ENCODE results near the gene ATP6V0B.

The ATP6V0B gene

DNA sequence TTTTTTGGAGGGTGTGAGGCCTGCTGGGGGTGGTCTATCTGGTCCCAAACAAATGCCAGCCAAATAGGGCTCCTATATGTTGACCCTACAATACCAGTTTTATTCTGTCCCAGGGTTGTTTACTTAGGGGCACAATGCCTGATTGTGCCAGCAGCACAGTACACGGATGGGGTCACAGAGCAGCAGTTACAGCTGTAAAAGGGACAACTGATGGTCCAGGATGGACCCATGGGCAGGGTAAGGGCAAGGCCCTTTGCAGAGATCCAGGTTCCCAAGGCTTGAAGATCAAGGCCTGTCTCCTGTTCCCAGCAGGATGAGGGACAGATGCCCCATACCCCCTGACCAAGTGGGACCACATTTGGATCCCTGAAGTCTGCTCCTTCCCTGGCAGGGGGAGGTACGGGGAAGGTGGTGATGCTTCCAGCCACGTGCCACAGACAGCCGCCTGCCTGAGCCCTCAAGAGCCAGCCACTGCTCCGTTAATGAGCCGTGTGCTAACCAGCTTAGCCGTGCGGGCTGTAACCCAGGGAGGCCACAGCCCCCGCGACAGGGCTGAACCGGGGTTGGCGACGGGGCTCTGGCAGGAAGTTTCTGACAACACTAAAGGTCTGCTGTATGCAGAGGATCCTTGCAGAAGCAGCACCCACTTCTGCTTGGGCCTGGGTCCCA is 38.3 kb downstream of the ATP6V0B start:
- H3K4me3 ChIP-seq (ENCODE audit: low read depth, low read length): no peak overlapping the region
- DNase-seq: peak; percentile 79
- H3K36me3 ChIP-seq: no peaks in the 10 kb centered on the region
- no peaks in the 10 kb centered on the region for H3K9me3 ChIP-seq (ENCODE audit: severe bottlenecking)
- H3K27ac ChIP-seq: peak overlapping the region; percentile 82
- H3K27me3 ChIP-seq (ENCODE audit: insufficient read depth, low read depth, severe bottlenecking): no peaks in the 10 kb centered on the region
- TF ChIP-seq, protein P1, sequence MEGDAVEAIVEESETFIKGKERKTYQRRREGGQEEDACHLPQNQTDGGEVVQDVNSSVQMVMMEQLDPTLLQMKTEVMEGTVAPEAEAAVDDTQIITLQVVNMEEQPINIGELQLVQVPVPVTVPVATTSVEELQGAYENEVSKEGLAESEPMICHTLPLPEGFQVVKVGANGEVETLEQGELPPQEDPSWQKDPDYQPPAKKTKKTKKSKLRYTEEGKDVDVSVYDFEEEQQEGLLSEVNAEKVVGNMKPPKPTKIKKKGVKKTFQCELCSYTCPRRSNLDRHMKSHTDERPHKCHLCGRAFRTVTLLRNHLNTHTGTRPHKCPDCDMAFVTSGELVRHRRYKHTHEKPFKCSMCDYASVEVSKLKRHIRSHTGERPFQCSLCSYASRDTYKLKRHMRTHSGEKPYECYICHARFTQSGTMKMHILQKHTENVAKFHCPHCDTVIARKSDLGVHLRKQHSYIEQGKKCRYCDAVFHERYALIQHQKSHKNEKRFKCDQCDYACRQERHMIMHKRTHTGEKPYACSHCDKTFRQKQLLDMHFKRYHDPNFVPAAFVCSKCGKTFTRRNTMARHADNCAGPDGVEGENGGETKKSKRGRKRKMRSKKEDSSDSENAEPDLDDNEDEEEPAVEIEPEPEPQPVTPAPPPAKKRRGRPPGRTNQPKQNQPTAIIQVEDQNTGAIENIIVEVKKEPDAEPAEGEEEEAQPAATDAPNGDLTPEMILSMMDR (IDR thresholded peaks at IDR 0.05; ENCODE audit: low read depth, low read length): no peak

DNA sequence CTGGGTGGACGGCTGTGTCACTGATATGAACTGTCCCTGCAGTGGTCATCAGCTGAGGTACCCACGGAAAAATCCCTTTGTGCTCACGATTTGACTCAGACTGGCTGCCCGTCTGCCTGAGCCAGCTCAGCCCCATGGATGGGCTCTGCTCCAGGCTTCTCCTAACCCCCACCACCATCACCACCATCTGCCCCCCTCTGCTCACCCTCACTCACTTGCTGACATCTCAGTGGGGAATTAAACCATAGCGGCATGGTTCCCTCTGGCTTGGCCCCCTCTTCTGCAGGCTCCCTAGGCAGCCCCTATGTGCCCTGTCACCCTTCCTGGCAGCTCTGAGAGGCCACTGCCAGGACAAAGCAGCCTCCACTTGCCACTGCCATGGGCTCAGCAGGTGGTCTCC is 39.2 kb downstream of the ATP6V0B start:
- Histone ChIP-seq H3K9me3 (ENCODE audit: severe bottlenecking) (no peaks in the 10 kb centered on the region), H3K36me3 (no peaks in the 10 kb centered on the region), H3K4me3 (ENCODE audit: low read depth, low read length) (no peak overlapping the region), H3K27ac (peak overlapping the region; percentile 82), H3K27me3 (ENCODE audit: insufficient read depth, low read depth, severe bottlenecking) (no peaks in the 10 kb centered on the region)
- TF ChIP-seq, protein P1 (IDR thresholded peaks at IDR 0.05; ENCODE audit: low read depth, low read length): no peak
- peak; percentile 59 for DNase-seq

DNA sequence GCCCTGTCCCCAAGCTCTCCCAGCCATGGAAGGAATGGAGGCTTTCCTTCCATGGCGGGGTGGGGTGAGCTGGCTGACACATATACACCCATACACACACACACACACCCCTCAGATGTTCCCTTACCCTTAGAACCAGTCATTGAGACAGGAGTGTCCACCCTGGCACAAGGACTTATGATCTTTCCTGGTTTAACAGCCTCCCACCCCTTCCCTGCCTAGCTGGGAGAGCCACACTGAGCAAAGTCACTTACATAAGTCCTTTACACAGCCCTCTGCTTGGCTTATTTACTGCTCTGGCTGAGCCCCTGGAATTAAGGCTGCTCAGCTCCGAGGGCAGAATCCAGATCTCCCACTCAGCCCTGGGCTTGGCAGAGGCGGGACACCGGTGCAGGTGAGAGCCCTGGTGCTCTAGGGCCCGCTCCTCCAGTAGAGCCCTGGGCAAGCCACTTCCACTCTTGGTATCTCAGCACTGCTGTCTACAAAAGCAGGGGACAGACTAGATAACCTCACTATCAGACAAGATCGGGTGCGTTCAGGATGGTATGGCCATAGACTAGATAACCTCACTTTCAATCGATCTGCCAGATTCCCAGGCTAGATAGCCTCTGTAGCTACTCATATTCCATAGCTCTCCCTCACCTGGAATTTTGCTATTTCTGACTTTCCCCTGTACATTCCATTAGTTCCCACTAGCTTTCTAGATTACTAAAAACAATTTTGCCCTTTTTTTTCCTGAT is 39.8 kb downstream of the ATP6V0B start:
- TF ChIP-seq, protein P1 (IDR thresholded peaks at IDR 0.05; ENCODE audit: low read depth, low read length): no peak
- Histone ChIP-seq H3K27me3 (ENCODE audit: insufficient read depth, low read depth, severe bottlenecking) (no peaks in the 10 kb centered on the region), H3K4me3 (ENCODE audit: low read depth, low read length) (no peak overlapping the region), H3K36me3 (no peaks in the 10 kb centered on the region), H3K27ac (peak overlapping the region; percentile 82), H3K9me3 (ENCODE audit: severe bottlenecking) (no peaks in the 10 kb centered on the region)
- DNase-seq: peak; percentile 68

DNA sequence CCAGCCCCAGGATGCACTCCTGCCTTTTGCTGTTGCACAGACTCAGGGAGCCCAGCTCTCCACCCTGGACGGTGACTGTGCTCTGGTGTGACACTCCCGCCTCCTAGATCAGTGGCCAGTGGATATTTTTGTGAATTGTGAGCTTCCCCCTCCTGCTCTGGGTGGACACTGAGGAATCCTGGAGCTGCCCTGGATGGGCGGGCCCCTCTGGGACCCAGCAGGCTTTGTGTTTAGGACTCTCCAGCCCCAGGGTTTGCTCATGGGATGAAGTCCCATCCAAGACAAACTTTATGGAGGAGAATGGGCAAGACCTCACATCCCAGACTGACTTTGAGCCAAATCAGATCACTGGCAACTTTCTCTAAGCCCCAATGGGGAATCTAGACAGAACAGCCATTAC is 40.4 kb downstream of the ATP6V0B start:
- Histone ChIP-seq H3K9me3 (ENCODE audit: severe bottlenecking) (no peaks in the 10 kb centered on the region), H3K4me3 (ENCODE audit: low read depth, low read length) (no peak overlapping the region), H3K27me3 (ENCODE audit: insufficient read depth, low read depth, severe bottlenecking) (no peaks in the 10 kb centered on the region), H3K36me3 (no peaks in the 10 kb centered on the region), H3K27ac (no peak overlapping the region; the same call in 1 of the 2 replicates)
- DNase-seq: no peak
- TF ChIP-seq, protein P1 (IDR thresholded peaks at IDR 0.05; ENCODE audit: low read depth, low read length): no peak

DNA sequence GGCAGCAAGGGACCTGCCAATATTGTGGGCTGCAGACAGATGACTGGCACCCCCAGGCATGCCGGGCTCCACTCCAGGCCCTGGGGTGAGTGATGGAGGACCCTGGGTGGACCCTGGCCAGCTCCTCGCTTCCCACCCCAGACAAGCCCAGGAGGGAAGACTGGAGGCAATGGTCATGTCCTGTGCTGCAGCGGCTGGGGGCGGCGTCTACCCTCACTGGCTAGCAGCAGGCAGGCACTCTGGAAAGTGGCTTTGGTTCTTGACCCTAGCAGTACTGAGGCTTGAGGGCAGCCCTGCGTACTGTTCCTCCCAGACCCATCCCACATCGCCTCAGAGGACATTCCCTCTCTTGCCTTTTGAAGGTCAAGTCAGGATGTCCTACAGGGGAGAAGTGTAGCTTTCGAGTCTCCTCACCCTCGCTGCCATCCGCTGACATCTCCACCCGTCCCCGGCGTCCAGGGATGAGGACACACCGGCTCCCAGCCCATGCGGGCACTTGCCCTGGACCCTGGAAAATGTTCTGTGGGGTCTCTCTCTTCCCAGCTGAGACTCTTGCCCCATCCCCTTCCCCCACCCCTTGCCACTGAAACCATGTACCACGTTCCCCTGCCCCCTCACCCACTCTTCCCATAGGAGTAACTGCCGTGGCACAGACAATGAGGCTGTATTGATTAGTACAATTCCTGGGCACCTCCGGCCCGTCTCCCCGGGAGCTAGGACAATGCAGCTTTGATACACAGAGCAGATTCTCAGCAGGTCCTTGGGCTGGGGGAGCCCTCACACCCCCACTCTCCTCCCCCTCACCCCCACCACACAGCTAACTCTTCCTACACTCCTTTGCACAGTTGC is 41.5 kb downstream of the ATP6V0B start:
- no peaks in the 10 kb centered on the region for H3K36me3 ChIP-seq
- no peaks in the 10 kb centered on the region for H3K27me3 ChIP-seq (ENCODE audit: insufficient read depth, low read depth, severe bottlenecking)
- no peaks in the 10 kb centered on the region for H3K9me3 ChIP-seq (ENCODE audit: severe bottlenecking)
- no peak overlapping the region for H3K27ac ChIP-seq
- TF ChIP-seq, protein P1 (IDR thresholded peaks at IDR 0.05; ENCODE audit: low read depth, low read length): no peak
- no peak overlapping the region for H3K4me3 ChIP-seq (ENCODE audit: low read depth, low read length)
- DNase-seq: no peak

Measured in WERI-Rb-1 (cell line).